ENCODE data around the gene TMEM95.

DNA sequence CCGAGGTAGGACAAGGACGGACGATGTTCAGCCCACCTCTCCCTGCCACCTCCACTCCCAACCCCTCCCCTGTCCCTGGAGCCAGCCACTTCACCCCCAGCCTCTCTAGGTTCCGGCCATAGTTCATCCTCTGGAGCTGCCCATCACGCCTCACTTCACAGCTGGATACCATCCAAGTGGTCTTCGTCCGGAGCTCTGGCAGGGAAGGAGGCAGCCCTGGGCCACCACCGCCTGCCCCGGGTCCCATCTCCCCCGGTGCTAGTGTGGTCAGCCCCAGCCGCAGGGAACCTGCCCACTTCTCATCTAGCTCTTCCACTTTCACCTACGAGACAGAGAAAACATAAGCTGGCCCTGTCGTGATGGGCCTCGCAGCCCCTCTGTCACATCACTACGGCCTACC, 33.5 kb upstream of the TMEM95 start:
- TF ChIP-seq POLR2A (IDR thresholded peaks at IDR 0.05; ENCODE audit: control extremely low read depth in 1 of 2, low read depth in 2 of 2, low read length in 2 of 2) (no peak), JUN (IDR thresholded peaks at IDR 0.05; ENCODE audit: low read depth, low read length) (no peak), GTF2F1 (IDR thresholded peaks at IDR 0.05; ENCODE audit: borderline replicate concordance, low read depth, low read length) (no peak), KDM1A (IDR thresholded peaks at IDR 0.05; ENCODE audit: borderline replicate concordance, low read length) (no peak), EGR1 (IDR thresholded peaks at IDR 0.05; ENCODE audit: borderline replicate concordance, low read depth, low read length) (no peak), SP1 (IDR thresholded peaks at IDR 0.05; ENCODE audit: low read depth, low read length) (no peak), BRCA1 (IDR thresholded peaks at IDR 0.05; ENCODE audit: low read depth, low read length) (no peak), POLR2AphosphoS5 (IDR thresholded peaks at IDR 0.05; ENCODE audit: low read depth, low read length) (no peak), YY1 (IDR thresholded peaks at IDR 0.05; ENCODE audit: low read depth, low read length) (no peak), RFX5 (IDR thresholded peaks at IDR 0.05; ENCODE audit: borderline replicate concordance, low read depth, low read length) (no peak), EZH2 (IDR thresholded peaks at IDR 0.05; ENCODE audit: low read depth, low read length, severe bottlenecking) (no peak), TBP (IDR thresholded peaks at IDR 0.05; ENCODE audit: low read depth, low read length) (no peak)
- TF ChIP-seq, protein P1, sequence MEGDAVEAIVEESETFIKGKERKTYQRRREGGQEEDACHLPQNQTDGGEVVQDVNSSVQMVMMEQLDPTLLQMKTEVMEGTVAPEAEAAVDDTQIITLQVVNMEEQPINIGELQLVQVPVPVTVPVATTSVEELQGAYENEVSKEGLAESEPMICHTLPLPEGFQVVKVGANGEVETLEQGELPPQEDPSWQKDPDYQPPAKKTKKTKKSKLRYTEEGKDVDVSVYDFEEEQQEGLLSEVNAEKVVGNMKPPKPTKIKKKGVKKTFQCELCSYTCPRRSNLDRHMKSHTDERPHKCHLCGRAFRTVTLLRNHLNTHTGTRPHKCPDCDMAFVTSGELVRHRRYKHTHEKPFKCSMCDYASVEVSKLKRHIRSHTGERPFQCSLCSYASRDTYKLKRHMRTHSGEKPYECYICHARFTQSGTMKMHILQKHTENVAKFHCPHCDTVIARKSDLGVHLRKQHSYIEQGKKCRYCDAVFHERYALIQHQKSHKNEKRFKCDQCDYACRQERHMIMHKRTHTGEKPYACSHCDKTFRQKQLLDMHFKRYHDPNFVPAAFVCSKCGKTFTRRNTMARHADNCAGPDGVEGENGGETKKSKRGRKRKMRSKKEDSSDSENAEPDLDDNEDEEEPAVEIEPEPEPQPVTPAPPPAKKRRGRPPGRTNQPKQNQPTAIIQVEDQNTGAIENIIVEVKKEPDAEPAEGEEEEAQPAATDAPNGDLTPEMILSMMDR (IDR thresholded peaks at IDR 0.05; ENCODE audit: control extremely low read depth in 1 of 3, insufficient read depth in 1 of 3, low read depth in 1 of 3, low read length in 3 of 3) = no peak

Measured in H1 (cell line).